Esophagus muscularis mucosa (tissue), 4 donors: Measurements from ENCODE around the gene SELENON. TPM values are rescaled to one million over a fixed set of nuclear protein-coding genes. Genes with fewer than 3 reads are reported as not detected.

Experiments used
- DNase-seq: peaks from one replicate; pipeline ENCODE4 v3.0.0-alpha.2; 2017; ENCODE audit errors: extremely low spot score
- H3K27ac ChIP-seq, 4 donors: fragments of 200-600 bp; sonication (generic); replicated peaks in 1 of 4; 1 replicate in 3 of 4; 2 replicates in 1 of 4; pipeline ENCODE4 v1.5.1; 2016 to 2019; ENCODE audit warnings: mild to moderate bottlenecking in 1 of 4
- H3K27me3 ChIP-seq, 4 donors: fragments of 200-600 bp; sonication (generic); one replicate each; pipeline versions ENCODE4 v1.5.1 to v1.6.0; 2016 to 2019
- H3K36me3 ChIP-seq, 4 donors: fragments of 200-600 bp; sonication (generic); one replicate each; pipeline ENCODE4 v1.5.1; 2016 to 2019
- H3K4me1 ChIP-seq, 4 donors: fragments of 200-600 bp; sonication (generic); one replicate each; pipeline ENCODE4 v1.5.1; 2016 to 2019
- H3K4me3 ChIP-seq, 4 donors: fragments of 200-600 bp; sonication (generic); 1 replicate in 2 of 4; 2 replicates in 2 of 4; pipeline ENCODE4 v1.5.1; 2016 to 2019; ENCODE audit warnings: mild to moderate bottlenecking in 4 of 4, moderate library complexity in 1 of 4
- H3K9me3 ChIP-seq, 4 donors: fragments of 200-600 bp; sonication (generic); 1 replicate in 3 of 4; 2 replicates in 1 of 4; pipeline ENCODE4 v1.5.1; 2016 to 2019
- EP300 ChIP-seq: sonication (generic); formaldehyde crosslinking; IDR thresholded peaks from one replicate; pipeline ENCODE4 v1.6.1; 2017; ENCODE audit warnings: antibody characterized with exemption
- POLR2A ChIP-seq: fragments of 450-650 bp; IDR thresholded peaks from one replicate; pipeline ENCODE4 v1.6.1; 2017; ENCODE audit warnings: antibody characterized with exemption, moderate library complexity, mild to moderate bottlenecking, low read depth
- POLR2AphosphoS5 ChIP-seq, 2 donors: sonication (generic); formaldehyde crosslinking; IDR thresholded peaks; one replicate each; pipeline ENCODE4 v1.6.1; 2017; ENCODE audit warnings: antibody characterized with exemption in 2 of 2
- WGBS: methylation state at CpG from one replicate; pipeline ENCODE4 v1.1.5; 2018; 5-methylcytosine and 5-hydroxymethylcytosine counted together
- intact Hi-C: fragments of 100-400 bp; cut with DNase I; formaldehyde crosslinking; loops from one replicate; pipeline ENCODE4 v1.15.1; 2023
- total RNA-seq, 4 donors: library from RNA; depleted of rRNA; stranded (reverse); fragments of >200 nt; gene quantifications; one replicate each; pipeline versions ENCODE4 v1.1.0 to v1.2.1, GENCODE V29; 2016
- TF ChIP-seq, protein P1 (sequence below), 3 experiments: fragments of 200-600 bp in 2 of 3; fragments of 450-650 bp in 1 of 3; sonication (generic) in 2 of 3; IDR thresholded peaks; one replicate each; pipeline ENCODE4 v1.5.1; 2017 to 2019; ENCODE audit warnings: antibody characterized with exemption in 3 of 3, mild to moderate bottlenecking in 2 of 3, moderate library complexity in 1 of 3

SELENON gene, protein sequence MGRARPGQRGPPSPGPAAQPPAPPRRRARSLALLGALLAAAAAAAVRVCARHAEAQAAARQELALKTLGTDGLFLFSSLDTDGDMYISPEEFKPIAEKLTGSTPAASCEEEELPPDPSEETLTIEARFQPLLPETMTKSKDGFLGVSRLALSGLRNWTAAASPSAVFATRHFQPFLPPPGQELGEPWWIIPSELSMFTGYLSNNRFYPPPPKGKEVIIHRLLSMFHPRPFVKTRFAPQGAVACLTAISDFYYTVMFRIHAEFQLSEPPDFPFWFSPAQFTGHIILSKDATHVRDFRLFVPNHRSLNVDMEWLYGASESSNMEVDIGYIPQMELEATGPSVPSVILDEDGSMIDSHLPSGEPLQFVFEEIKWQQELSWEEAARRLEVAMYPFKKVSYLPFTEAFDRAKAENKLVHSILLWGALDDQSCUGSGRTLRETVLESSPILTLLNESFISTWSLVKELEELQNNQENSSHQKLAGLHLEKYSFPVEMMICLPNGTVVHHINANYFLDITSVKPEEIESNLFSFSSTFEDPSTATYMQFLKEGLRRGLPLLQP
- 10 to 100 TPM; 35.3 to 75.1 (median 50.5) TPM for total RNA-seq

DNA sequence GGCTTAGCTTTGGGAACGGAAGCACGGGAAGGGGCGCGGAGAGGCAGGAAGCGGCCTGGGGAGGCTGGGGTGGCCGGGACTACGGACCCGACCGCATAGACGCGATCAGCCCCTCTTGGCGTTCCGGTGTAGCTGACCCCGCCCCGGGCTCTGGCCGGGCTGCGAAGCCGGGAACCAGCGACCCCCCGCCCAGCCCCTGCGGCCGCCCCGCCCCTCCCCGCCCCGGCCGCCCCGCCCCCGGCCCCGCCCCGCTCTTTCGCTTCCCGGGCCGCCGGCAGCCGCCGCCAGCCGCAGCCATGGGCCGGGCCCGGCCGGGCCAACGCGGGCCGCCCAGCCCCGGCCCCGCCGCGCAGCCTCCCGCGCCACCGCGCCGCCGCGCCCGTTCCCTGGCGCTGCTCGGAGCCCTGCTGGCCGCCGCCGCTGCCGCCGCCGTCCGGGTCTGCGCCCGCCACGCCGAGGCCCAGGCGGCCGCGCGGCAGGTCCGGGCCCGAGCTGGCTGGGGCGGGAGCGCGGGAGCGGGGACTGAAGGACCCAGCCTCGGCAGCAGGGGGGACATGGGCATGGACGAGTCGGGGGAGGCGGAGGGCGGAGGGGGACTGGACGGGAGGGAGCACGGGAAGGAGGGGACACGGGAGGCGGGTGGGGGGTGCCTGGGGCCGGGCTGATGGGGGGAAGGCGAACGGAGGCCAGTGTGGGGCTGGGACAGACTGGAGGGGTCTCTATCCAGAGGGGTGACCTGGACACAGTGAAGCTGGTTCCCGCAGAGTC is at the start of gene SELENON:
SELENON (plus strand) TSS at position 259 of the 768 bp plus-strand sequence; CDS start at position 297, 38 bp downstream.
- no peaks in the 10 kb centered on the region for H3K27me3 ChIP-seq
- H3K36me3 ChIP-seq, result peaks cover 0 to 7% (median 2%) of the 10 kb centered on the region in 4 donors
- peaks cover 50 to 80% (median 74%) of the 10 kb centered on the region in 4 donors for H3K4me1 ChIP-seq
- peak within 1 kb of the TSS; percentile 80 to 89 (median 85) for H3K27ac ChIP-seq
- no peaks in the 10 kb centered on the region for H3K9me3 ChIP-seq
- no peak for DNase-seq
- TF ChIP-seq POLR2A (no peak), EP300 (no peak), POLR2AphosphoS5 (IDR thresholded peaks at IDR 0.05) (peak; percentile 49 to 61)
- TF ChIP-seq, protein P1, sequence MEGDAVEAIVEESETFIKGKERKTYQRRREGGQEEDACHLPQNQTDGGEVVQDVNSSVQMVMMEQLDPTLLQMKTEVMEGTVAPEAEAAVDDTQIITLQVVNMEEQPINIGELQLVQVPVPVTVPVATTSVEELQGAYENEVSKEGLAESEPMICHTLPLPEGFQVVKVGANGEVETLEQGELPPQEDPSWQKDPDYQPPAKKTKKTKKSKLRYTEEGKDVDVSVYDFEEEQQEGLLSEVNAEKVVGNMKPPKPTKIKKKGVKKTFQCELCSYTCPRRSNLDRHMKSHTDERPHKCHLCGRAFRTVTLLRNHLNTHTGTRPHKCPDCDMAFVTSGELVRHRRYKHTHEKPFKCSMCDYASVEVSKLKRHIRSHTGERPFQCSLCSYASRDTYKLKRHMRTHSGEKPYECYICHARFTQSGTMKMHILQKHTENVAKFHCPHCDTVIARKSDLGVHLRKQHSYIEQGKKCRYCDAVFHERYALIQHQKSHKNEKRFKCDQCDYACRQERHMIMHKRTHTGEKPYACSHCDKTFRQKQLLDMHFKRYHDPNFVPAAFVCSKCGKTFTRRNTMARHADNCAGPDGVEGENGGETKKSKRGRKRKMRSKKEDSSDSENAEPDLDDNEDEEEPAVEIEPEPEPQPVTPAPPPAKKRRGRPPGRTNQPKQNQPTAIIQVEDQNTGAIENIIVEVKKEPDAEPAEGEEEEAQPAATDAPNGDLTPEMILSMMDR (IDR thresholded peaks at IDR 0.05), result no peak
- WGBS, result 10% methylated on average over 2 of the region's 91 CpGs
- intact Hi-C loops, result loop anchor here (5.0 to 10.0 kb wide), 3 partner anchors 58 to 555 kb away; partner anchors contain the start of gene RSRP1
- peak within 1 kb of the TSS; percentile 68 to 80 (median 72) for H3K4me3 ChIP-seq

DNA sequence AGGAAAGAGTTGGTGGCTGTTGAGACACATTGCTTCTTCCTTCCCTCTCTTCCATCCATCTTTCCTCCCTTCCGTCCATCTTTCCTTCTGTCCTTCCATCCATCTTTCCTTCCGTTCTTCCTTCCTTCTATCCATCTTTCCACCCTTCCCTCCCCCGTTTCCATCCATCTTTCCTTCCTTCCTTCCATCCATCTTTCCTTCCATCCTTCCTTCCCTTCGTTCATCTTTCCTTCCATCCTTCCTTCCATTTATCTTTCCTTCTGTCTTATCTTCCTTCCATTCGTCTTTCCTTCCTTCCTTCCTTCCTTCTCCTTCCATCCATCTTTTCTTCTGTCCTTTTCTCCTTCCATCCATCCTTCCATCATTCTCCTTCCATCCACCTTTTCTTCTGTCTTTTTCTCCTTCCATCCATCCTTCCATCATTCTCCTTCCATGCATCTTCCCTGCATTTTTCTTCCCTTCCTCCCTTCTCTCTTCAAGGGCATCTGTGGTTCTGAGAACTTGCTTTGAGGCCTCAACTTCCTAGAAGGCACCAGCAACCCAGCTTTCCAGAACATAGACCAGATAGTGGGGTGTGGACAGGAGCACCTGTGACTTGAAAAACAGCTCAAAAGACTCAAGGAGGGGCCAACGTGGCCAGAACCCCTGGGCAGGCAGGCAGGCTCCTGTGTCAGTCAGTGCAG is 48.9 kb upstream of the SELENON start:
- no peak for DNase-seq
- peaks cover 3 to 20% (median 18%) of the 10 kb centered on the region in 4 donors for H3K36me3 ChIP-seq
- H3K9me3 ChIP-seq, result no peaks in the 10 kb centered on the region
- WGBS, result 96% methylated on average over 6 of the region's 6 CpGs
- intact Hi-C loops, result no loop called here
- peaks cover 0 to 45% (median 21%) of the 10 kb centered on the region in 4 donors for H3K4me1 ChIP-seq
- TF ChIP-seq POLR2AphosphoS5 (IDR thresholded peaks at IDR 0.05) (no peak), EP300 (no peak), POLR2A (no peak)
- TF ChIP-seq, protein P1 (IDR thresholded peaks at IDR 0.05), result no peak
- no peak overlapping the region for H3K4me3 ChIP-seq
- no peak overlapping the region for H3K27ac ChIP-seq
- H3K27me3 ChIP-seq, result no peaks in the 10 kb centered on the region

DNA sequence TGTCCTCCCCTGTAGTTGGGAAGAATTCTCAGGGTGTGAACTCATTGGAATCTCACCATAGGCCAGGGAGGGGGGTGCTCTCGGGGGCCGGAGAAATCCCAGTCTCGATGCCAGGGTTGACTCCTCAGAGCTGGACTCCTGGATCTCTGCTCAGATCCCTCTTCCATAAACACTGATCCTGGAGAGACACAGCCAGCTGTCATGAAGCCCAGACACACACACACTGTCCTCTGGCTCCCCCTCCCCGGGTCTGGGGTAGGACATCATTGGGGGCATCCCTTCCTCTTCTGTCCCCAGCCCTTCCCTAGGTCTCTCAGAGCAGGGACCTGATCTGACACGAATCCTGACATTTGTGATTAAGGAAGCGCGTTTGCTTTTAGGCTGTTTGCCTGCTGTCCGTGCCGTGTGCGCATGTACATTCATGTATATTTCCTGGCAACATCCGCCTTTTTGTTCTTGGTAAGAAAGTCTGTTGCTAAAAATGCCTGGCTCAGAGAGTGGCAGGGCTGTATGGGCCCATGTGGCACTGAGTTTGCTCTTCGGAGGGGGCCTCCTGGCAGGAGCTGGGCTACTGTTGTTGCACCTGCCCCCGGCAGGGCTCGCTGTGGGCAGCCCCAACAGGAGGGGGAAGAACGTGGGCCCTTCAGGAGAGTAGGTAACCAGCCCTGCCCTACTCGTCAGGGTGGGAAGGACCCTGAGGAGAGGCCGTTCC is 45.4 kb upstream of the SELENON start:
- H3K27ac ChIP-seq, result peak overlapping the region in 3 of 4 donors; percentile 31 to 65 (median 55)
- H3K4me3 ChIP-seq, result no peak overlapping the region
- intact Hi-C loops, result no loop called here
- TF ChIP-seq, protein P1 (IDR thresholded peaks at IDR 0.05), result peak in 1 of 3 experiments; percentile 11
- no peak for TF ChIP-seq POLR2AphosphoS5 (IDR thresholded peaks at IDR 0.05)
- H3K4me1 ChIP-seq, result peaks cover 0 to 19% (median 8%) of the 10 kb centered on the region in 4 donors
- peaks cover 3 to 41% (median 27%) of the 10 kb centered on the region in 4 donors for H3K36me3 ChIP-seq
- no peak for DNase-seq
- H3K9me3 ChIP-seq, result no peaks in the 10 kb centered on the region
- WGBS, result 55% methylated on average over 15 of the region's 17 CpGs
- H3K27me3 ChIP-seq, result no peaks in the 10 kb centered on the region
